Esophagus muscularis mucosa (tissue), 4 donors: ENCODE results near the gene GRID2.

Source experiments
- EP300 ChIP-seq: sonication (generic); formaldehyde crosslinking; IDR thresholded peaks from one replicate; pipeline ENCODE4 v1.6.1; 2017; ENCODE audit warnings: antibody characterized with exemption
- POLR2A ChIP-seq: fragments of 450-650 bp; IDR thresholded peaks from one replicate; pipeline ENCODE4 v1.6.1; 2017; ENCODE audit warnings: antibody characterized with exemption, moderate library complexity, mild to moderate bottlenecking, low read depth
- POLR2AphosphoS5 ChIP-seq, 2 donors: sonication (generic); formaldehyde crosslinking; IDR thresholded peaks; one replicate each; pipeline ENCODE4 v1.6.1; 2017; ENCODE audit warnings: antibody characterized with exemption in 2 of 2
- TF ChIP-seq, protein P1 (sequence below), 3 experiments: fragments of 200-600 bp in 2 of 3; fragments of 450-650 bp in 1 of 3; sonication (generic) in 2 of 3; IDR thresholded peaks; one replicate each; pipeline ENCODE4 v1.5.1; 2017 to 2019; ENCODE audit warnings: antibody characterized with exemption in 3 of 3, mild to moderate bottlenecking in 2 of 3, moderate library complexity in 1 of 3

DNA sequence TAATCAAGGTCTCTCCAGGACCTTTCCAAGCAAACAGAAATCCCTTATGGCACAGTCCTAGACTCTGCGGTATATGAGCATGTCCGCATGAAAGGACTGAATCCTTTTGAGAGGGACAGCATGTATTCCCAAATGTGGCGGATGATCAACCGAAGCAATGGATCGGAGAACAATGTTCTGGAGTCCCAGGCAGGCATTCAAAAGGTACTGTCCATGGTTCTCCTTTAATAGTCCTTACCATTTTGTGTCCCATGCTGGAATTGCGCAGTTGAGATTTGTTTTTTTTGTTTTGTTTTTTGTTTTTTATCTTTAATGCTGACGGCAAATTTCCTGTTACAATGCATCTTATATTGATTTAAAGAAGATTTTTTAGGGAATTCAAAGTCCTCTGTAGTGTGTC, 1211.4 kb downstream of the GRID2 start:
- TF ChIP-seq POLR2AphosphoS5 (IDR thresholded peaks at IDR 0.05) (no peak), POLR2A (no peak), EP300 (no peak)
- TF ChIP-seq, protein P1, sequence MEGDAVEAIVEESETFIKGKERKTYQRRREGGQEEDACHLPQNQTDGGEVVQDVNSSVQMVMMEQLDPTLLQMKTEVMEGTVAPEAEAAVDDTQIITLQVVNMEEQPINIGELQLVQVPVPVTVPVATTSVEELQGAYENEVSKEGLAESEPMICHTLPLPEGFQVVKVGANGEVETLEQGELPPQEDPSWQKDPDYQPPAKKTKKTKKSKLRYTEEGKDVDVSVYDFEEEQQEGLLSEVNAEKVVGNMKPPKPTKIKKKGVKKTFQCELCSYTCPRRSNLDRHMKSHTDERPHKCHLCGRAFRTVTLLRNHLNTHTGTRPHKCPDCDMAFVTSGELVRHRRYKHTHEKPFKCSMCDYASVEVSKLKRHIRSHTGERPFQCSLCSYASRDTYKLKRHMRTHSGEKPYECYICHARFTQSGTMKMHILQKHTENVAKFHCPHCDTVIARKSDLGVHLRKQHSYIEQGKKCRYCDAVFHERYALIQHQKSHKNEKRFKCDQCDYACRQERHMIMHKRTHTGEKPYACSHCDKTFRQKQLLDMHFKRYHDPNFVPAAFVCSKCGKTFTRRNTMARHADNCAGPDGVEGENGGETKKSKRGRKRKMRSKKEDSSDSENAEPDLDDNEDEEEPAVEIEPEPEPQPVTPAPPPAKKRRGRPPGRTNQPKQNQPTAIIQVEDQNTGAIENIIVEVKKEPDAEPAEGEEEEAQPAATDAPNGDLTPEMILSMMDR (IDR thresholded peaks at IDR 0.05) = no peak
